Medulla oblongata (tissue), 1 donor: ENCODE data around the gene USP35.

Experiments used
- DNase-seq: peaks from one replicate; pipeline ENCODE4 v3.0.0-alpha.2; 2015; ENCODE audit errors: extremely low spot score

The USP35 gene

DNA sequence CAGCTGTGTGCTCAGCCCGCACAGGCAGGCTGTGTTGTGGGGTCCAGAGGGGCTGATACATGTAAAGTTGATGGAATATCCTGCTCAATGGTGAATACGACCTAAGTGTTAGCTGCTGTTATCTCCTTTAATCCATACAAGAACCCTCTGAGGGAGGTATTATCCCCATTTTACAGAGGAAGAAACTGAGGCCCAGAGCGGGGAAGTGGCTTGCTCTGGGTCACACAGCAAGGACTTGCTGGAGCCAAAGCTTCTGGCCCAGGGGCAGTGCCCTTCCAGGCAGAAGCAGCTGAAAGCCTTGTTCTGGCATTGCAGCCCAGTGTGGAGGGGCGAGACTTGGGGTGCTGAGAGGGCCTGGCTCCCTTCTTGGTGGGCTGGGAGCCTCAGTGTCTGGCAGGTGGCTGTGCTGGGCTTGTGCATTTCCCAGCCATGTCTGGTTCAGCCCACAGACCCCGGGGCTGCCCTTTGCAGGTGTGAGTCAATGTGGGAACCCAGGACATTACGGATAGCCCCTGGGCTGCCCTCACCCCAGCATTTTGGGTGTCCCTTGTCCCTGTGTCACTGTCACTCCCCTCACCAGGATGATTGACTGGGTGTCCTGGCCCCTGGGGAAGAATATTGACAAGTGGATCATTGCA, 10.4 kb downstream of the USP35 start:
- no peak for DNase-seq

DNA sequence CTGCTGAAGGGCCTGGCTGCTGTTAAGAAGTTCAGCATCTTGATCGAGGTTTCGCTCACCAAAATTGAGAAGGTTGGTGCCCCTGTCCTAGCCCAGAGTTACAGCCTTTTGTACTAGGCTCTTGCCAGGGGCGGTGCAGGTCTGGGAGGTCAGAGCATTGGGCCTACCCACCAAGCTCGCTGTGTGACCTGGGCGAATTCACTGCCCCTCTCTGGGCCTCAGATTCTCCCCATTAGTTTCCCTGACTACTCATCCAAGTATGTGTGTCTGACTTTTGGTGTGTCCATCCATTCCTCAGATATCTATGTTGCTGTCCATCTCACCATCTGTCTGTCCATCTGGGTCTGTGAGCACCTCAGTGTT, 10.9 kb downstream of the USP35 start:
- no peak for DNase-seq

DNA sequence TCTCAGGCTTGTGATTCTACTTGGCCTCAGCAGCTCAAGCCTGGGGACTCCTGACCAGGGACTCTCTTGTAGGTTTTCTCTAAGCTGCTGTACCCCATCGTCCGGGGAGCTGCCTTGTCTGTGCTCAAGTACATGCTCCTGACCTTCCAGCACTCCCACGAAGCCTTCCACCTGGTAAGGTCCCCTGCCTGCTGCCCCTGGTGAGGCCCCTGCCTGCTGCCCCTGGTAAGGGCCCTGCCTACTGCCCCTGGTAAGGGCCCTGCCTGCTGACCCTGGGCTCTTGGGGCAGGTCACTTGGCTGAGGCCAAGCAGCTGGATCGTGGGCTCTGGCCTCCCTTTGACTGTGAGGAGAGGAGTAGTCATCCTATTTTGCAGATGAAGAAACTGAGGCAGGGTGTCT, 11.3 kb downstream of the USP35 start:
- no peak for DNase-seq

DNA sequence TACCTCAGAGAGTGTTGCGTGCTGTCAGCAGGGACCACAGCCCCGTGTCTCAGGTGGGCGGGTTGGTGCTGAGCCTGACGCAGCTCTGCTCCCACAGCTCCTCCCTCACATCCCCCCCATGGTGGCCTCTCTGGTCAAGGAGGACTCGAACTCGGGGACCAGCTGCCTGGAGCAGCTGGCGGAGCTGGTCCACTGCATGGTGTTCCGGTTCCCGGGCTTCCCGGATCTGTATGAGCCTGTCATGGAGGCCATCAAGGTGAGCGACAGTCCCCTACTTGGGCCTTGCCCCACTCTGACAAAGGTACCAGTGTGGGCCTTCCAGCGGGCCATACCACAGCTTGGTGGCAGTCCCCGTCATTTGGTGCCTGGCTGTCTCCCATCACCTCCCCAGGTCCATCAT, 11.8 kb downstream of the USP35 start:
- DNase-seq: no peak

DNA sequence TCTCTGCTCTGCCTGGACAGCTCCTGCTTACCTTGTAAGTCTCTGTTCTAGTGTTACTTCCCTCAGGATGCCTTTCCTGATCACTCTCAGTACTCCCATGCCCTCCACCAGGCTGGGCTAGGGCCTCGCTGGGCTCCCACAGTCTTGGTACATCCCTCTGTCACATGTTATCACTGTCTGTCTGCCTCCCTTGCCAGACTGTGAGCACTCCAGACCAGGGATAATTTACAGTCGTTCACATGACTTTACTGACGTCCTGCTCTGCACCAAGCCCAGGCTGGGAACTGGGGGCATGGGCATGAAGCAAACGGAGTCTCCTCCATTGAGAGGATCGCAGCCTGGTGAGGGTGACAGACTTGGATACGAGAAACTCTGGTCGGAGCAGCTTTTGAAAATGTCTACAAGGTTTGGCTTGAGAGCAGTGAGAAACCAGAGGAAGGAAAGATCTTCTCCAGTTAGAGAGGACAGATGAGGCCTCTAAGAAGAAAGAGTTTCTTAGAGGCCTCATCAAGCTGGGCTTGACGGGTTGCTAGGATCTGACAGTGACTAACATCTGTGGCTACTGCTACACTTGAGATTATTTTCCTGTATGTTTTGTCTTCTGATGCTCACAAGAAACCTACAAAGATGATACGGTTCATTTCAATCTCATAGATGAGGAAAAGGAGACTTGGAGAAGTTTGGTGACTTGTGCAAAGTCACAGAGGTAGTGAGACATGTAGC, 12.5 kb downstream of the USP35 start:
- DNase-seq: no peak

DNA sequence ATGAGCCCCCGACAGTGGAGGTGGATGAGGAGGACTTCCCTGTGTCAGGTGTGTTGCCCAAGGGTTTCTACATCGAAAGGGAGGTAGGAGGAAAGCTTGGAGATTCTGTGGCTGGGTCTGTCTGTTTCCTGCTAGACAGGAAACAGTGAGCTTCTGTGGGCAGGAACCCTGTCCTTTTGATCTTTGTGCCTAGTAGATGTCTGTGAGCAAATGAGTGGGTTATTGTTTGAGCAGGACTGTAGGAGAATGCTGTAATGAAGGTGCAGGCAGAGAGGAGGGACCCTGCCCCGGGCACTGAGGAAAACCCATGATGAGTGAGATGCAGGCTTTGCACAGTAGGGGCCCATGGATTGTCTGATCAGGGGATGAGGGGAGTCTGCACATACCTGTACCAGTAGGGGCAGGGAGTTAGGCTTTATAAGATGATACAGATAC, 14.0 kb downstream of the USP35 start:
- DNase-seq: no peak

DNA sequence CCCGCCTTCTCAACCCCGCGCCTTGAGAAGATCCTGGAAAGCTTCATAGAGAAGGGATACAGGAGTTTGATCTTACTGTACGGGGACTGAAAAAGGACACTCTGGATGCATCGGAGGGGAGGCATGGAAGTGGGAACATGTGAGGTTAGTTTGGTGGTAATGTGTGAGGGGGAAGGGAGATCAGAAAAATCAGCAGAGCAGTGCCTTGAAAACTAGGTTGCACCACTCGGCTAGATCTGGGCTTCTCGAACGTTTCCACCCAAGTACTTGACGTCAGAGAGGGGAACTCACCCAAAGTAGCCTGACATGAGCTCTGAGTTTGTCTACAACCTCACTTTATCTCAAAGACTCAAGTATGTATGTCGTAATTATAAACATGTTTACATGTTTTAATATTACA, 14.5 kb downstream of the USP35 start:
- DNase-seq: no peak

DNA sequence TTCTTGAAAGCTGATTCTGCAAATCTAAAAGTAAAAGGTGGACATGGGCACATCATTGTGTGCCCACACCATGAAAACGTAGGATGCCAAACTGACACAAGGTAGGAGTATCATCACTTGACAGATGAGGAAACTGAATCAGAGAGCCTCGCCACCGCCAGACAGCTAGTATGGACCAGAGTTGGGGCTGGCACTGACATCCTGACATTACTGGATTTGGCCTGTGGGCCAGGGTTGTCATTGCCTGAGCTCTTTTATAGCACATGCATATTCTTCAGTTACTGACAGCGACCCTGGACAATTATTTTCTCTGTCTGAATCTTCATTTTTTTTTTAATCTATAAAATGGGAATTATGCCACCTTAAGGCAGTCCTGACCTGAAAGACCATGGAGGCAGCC, 16.5 kb downstream of the USP35 start:
- DNase-seq: no peak

DNA sequence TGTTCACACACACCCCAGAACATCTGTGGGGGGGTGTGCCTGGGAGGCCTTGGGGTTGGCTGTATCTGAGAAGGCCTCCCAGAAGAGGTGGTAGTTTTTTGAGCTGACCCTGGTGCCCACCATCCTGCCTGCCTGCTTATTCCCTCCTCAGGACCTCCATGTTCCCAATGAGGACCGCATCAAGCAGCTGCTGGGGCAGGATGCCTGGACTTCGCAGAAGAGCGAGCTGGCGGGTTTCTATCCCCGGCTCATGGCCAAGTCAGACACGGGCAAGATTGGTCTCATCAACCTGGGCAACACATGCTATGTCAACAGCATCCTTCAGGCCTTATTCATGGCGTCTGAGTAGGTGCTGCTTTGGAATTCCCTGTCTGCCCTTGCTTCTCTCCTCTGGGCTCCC, 17.0 kb downstream of the USP35 start:
- DNase-seq: no peak

DNA sequence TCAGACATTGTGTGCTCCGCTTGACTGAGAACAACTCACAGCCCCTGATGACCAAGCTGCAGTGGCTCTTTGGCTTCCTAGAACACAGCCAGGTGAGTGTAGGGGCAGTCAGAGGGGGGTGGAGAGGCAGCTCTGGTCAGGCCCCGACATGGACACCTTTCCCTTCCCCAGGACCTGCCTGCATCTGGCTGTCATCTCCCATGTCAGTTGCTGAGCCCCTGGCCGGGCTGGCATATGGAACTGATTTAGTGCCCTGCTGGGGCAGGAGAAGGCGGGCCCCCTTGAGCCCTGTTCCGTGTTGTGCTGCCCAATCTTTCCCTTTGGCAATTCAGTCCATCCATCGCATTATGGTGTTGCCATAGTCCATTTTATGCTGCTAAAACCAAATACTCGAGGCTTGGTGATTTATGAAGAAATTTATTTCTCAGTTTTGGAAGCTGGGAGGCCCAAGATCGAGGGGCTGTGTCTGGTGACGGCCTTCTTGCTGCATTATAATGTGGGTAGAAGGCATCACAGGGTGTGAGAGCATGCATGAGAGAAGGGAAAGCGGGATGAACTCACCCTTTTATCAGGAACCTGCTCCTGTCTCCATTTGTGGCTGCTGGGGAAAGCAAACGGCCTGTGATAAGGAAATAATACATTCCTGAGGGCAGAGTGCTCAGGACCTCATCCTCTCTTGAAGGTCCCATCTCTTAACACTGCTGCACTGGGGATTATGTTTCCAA, 19.0 kb downstream of the USP35 start:
- no peak for DNase-seq

DNA sequence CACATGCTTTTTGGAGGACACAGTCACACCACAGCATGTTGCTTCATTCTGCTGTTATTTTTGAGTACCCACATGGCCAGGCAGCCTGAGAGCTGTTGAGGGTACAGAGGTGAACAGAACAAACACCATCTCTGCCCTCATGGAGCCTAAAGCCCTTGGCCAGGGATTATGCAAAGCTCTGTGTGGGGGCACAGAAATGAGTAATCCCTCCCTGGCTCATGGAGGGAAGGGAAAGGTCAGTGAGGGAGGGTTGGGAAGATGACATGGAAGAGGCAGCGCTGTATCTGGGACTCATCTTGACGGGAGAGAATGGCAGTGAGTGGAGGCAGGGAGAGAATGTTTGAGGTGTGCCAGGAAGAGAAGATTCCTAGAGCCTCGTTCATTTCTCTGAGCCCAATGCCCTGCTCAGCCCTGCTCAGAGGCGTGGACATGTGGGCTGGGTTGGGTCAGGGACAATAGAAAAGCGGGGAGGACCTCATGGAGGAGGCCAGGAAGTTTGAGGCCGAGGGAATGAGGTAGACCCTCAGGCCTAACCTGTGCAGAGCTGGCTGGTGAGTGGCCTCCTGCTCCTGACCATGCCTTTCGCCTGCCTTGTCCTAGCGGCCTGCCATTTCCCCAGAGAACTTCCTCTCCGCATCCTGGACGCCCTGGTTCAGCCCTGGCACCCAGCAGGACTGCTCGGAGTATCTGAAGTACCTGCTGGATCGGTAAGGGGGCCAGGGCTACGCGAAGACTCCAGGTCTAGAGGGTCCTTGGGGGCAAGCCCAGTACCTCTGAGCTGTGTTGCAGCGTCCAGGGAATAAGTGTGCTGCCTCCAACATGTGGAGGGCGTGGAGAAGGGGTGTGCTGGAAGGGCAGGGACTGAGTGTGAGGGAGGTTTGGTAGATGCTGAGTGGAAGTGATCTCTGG, 19.8 kb downstream of the USP35 start:
- no peak for DNase-seq

DNA sequence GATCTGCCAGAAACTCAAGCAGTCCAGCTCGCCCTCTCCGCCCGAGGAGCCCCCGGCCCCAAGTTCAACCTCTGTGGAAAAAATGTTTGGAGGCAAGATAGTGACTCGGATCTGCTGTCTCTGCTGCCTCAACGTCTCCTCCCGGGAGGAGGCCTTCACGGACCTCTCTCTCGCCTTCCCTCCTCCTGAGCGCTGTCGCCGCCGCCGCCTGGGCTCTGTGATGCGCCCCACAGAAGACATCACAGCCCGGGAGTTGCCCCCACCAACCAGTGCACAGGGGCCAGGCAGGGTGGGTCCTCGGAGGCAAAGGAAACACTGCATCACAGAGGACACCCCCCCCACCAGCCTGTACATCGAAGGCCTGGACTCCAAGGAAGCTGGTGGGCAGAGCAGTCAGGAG, 20.8 kb downstream of the USP35 start:
- no peak for DNase-seq

DNA sequence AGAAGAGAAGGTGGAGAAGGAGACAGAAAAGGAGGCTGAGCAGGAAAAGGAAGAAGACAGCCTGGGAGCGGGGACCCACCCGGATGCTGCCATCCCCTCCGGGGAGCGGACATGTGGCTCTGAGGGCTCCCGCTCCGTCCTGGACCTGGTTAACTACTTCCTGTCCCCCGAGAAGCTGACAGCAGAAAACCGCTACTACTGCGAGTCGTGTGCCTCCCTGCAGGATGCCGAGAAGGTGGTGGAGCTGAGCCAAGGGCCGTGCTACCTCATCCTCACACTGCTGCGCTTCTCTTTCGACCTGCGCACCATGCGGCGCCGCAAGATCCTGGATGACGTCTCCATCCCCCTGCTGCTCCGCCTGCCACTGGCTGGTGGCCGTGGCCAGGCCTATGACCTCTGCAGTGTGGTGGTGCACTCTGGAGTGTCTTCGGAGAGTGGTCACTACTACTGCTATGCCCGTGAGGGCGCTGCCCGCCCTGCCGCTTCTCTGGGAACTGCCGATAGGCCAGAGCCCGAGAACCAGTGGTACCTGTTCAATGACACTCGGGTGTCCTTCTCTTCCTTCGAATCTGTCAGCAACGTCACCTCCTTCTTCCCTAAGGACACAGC, 21.4 kb downstream of the USP35 start:
- no peak for DNase-seq

DNA sequence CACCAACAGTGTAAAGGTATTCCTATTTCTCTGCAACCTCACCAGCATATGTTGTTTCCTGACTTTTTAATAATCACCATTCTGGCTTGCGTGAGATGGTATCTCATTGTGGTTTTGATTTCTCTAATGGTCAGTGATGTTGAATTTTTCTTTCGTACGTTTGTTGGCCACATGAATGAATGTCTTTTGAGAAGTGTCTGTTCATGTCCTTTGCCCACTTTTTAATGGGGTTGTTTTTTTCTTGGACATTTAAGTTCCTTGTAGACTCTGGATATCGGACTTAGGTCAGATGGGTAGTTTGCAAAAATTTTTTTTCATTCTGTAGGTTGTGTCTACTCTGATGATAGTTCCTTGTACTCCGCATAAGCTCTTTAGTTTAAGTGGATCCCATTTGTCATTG, 22.8 kb downstream of the USP35 start:
- DNase-seq: no peak

DNA sequence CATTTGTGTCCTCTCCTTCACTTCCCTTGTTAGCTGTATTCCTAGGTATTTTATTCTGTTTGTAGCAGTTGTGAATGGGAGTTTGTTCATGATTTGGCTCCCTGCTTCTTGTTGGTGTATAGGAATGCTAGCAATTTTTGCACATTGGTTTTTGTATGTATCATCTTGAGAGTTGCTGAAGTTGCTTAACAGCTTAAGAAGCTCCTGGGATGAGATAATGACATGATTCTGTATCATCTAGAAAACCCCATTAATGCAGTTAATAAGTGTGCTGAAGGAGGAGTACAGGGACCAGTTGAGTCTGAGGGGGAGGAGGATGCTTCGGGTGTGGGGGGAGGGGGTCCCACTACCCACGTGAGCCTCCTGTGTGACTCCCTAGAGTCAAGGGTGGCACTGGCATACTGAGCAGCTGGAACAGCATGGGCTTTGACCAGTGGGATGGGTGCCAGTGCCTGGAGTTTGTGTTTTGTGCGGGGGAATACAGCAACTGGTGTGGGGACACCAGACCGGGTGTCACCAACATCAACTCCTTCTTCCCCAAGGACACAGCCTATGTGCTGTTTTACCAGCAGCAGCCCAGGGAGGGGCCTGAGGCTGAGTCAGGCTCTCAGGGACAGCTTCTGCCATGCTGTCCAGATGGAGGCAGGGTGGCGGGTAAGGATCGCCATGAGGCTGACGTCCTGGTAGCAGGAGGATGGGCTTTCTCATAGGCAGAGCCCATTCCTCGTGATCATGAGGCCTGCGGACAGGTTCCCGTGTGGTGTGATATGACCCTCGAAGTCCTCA, 24.1 kb downstream of the USP35 start:
- peak; percentile 33 for DNase-seq

DNA sequence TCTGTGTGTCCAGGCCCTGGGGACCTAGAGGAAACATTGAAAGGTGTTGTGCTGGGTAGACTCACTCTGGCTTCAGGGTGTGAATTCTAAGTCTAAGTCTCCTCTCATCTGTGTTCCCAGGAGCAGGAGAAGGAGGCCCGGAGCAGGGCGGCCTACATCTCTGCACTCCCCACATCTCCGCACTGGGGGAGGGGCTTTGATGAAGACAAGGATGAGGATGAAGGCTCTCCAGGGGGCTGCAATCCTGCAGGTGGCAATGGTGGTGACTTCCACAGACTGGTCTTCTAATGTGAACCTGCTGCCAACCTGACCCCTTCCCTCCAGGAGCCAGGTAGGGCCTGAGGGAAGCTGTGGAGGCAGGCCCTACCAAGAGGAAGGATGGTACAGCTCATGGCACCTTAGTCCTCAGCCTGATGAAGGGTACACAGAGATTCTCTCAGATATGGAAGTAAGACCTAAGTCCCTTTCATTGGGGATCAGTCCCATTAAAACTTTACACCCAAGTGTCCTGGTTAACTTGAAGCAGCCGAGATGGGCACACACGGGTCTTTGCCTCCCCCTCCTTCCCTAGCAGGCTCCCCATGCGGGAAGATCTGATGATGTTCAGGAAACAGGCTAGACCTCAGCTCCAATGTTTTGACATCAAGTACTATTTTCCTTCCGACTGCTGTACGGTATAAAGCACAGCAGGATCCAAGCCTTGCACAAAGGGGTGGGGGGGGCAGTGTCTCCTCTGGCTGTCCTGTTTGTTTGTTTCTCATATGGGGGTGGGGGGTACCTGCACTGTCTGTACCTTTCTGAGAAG, 25.0 kb downstream of the USP35 start:
- no peak for DNase-seq

DNA sequence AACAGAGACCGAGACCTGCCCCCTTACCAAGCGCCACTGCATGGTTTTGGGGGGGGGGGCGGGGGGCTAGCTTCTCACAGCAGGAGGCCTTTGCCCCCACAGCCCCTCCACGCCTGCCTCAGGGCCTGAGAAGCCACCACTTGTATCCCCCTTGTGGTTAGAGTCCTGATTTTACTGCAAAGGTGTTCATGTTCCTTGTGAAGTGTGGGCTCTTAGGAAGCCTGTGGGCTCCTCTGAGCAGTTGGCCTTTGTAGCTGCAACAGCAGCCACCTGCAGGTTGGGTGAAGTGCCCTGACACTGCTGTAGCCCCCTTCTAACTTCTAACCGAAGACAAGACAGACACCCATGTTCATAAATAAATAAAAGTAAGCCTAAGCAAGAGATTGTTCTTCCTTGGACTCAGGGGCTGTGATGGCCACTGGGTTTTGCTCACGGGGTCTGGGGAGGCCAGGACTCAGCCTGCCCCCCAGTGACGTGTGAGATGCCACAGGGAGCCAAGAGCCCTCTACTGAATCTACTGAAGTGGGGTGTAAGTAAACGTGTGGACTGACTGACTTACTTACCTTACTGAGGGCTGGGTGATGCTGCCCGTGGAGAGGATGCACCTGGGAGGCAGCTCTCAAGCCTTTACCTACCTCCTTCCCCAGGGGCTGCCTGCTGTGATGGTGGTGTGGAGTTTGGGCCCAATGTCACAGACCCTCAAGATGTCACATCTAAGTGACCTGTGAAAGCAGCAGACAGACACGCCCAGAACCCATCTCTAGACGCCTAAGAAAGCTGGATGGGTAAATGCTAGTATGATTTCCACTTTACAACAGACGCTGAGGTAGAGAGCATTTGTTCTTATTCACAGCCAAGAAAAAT, 25.8 kb downstream of the USP35 start:
- no peak for DNase-seq

DNA sequence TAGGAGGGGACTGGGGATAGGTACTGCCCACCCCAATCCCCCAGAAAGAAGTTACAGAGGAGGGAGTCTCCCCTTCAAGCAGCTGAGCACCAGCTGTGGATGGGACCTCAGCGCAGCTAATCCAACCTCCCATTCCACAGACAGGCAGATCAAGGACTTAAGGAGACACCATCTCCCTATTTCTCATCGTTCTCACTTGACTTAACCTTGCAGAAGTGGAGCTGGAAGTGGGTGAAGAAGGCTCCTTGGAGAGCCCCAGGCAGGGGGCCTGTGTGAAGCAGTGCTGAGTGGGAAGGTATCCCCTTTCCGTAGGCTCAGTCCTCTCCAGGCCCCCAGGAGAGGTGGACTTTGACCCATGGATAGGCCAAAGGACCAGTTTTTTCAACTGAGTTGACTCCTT, 27.3 kb downstream of the USP35 start:
- no peak for DNase-seq
